HG03558 (cell line): ENCODE data around the gene AHNAK.
"Not testable (repeated sequence)": the region's sequence is repeated elsewhere in the genome, so short reads cannot be mapped to it uniquely, and the experiment has no call there.

Source experiments
- ATAC-seq: cut with Tn5 transposase; IDR thresholded peaks from one replicate; pipeline ENCODE4 v1.9.1; 2021; ENCODE audit warnings: moderate number of reproducible peaks; ENCODE audit not compliant: unreplicated experiment; ENCODE audit errors: extremely low read depth

The AHNAK gene

GRCh38 chr11:62466444-62466843 lies 80.2 kb downstream of the AHNAK start:
- ATAC-seq: no peak

- no peak for ATAC-seq
Observed at GRCh38 chr11:62464655-62465054, 82.0 kb downstream of the AHNAK start.

- no peak for ATAC-seq
Observed at GRCh38 chr11:62463121-62463542, 83.5 kb downstream of the AHNAK start.

- no peak for ATAC-seq
Observed at GRCh38 chr11:62462508-62462892, 84.1 kb downstream of the AHNAK start.

GRCh38 chr11:62461740-62462507 lies 84.7 kb downstream of the AHNAK start:
- no peak for ATAC-seq

GRCh38 chr11:62459080-62459479 lies 87.5 kb downstream of the AHNAK start:
- no peak for ATAC-seq

GRCh38 chr11:62458212-62459002 lies 88.2 kb downstream of the AHNAK start:
- no peak for ATAC-seq

- ATAC-seq: no peak
Observed at GRCh38 chr11:62457478-62457877, 89.1 kb downstream of the AHNAK start.

GRCh38 chr11:62456630-62457029 lies 90.0 kb downstream of the AHNAK start:
- ATAC-seq: no peak

GRCh38 chr11:62452839-62453468 lies 93.7 kb downstream of the AHNAK start:
- ATAC-seq: no peak

GRCh38 chr11:62452261-62452660 lies 94.3 kb downstream of the AHNAK start:
- no peak for ATAC-seq

GRCh38 chr11:62451241-62451621 lies 95.4 kb downstream of the AHNAK start:
- ATAC-seq: no peak

- ATAC-seq: no peak
Observed at GRCh38 chr11:62450543-62451240, 95.9 kb downstream of the AHNAK start.

- not testable (repeated sequence) for ATAC-seq
Observed at GRCh38 chr11:62449912-62450311, 96.7 kb downstream of the AHNAK start.

- no peak for ATAC-seq
Observed at GRCh38 chr11:62449451-62449851, 97.2 kb downstream of the AHNAK start.

- no peak for ATAC-seq
Observed at GRCh38 chr11:62446091-62446490, 100.5 kb downstream of the AHNAK start.

GRCh38 chr11:62445314-62445740 lies 101.3 kb downstream of the AHNAK start:
- no peak for ATAC-seq

- no peak for ATAC-seq
Observed at GRCh38 chr11:62444835-62445234, 101.8 kb downstream of the AHNAK start.

- no peak for ATAC-seq
Observed at GRCh38 chr11:62444236-62444833, 102.3 kb downstream of the AHNAK start.
